HepG2 (cell line): ENCODE measurements around the gene TBCD. TPM values are rescaled to one million over a fixed set of nuclear protein-coding genes. Genes with fewer than 3 reads are reported as not detected.

Source experiments
- ATAC-seq: fragments of 200-7000 bp; cut with Tn5 transposase; 3 replicates; pipeline ENCODE4 v1.9.1; 2020; ENCODE audit warnings: mild to moderate bottlenecking, moderate library complexity
- BruUV-seq: library from RNA; stranded (reverse); fragments of 400-500 nt; replicated peaks from 2 replicates; lab custom pipeline; 2021; lab: Mats Ljungman, UMichigan
- CTCF ChIA-PET: fragments of 300-600 bp; formaldehyde crosslinking; extraction: SDS; loops from one replicate; lab custom pipeline; 2021; ENCODE audit warnings: low total read pairs, inconsistent platforms, low intra/inter-chr PET ratio; lab: Yijun Ruan, JAX
- POLR2A ChIA-PET: fragments of 350-600 bp; sonication (Branson Sonifier 250); formaldehyde crosslinking; loops from one replicate; lab custom pipeline; 2020; ENCODE audit warnings: antibody characterized with exemption, inconsistent platforms; lab: Yijun Ruan, JAX
- DNase-seq: peaks from one replicate; pipeline ENCODE4 v3.0.0-alpha.2; 2015; ENCODE audit warnings: low spot score
- FAIRE-seq: peaks from 3 replicates; lab custom pipeline; 2011; peaks lifted over from hg19 to GRCh38; lab: Jason Lieb, UNC
- H2AFZ ChIP-seq: one replicate; pipeline ENCODE4 v1.6.1; 2011; ENCODE audit warnings: low read length, inconsistent platforms
- H3K27ac ChIP-seq: fragments of 300-600 bp; 3 replicates; pipeline ENCODE4 v1.8.0; 2011; ENCODE audit warnings: mixed run types, mild to moderate bottlenecking, mixed read lengths, low read length, inconsistent platforms; ENCODE audit not compliant: insufficient read depth; ENCODE audit errors: extremely low read length
- H3K27me3 ChIP-seq, 2 experiments: fragments of 200-600 bp in 1 of 2; 2 replicates in 1 of 2; 3 replicates in 1 of 2; pipeline versions ENCODE4 v1.6.0 to v1.8.0; 2011; ENCODE audit warnings: low read length in 2 of 2, mild to moderate bottlenecking in 2 of 2, moderate library complexity in 2 of 2, inconsistent platforms in 1 of 2; ENCODE audit not compliant: insufficient read depth in 2 of 2, control insufficient read depth in 1 of 2
- H3K36me3 ChIP-seq, 2 experiments: fragments of 200-600 bp in 1 of 2; replicated peaks in 1 of 2; 2 replicates in 1 of 2; 3 replicates in 1 of 2; pipeline versions ENCODE4 v1.5.1 to v1.8.0; 2011; ENCODE audit warnings: low read length in 2 of 2, inconsistent platforms in 1 of 2; ENCODE audit not compliant: insufficient read depth in 2 of 2, control insufficient read depth in 1 of 2
- H3K4me1 ChIP-seq: 2 replicates; pipeline ENCODE4 v1.5.1; 2012; ENCODE audit warnings: low read length, inconsistent platforms; ENCODE audit not compliant: insufficient read depth
- H3K4me2 ChIP-seq: 2 replicates; pipeline ENCODE4 v1.6.0; 2011; ENCODE audit warnings: low read depth, low read length, inconsistent platforms
- H3K4me3 ChIP-seq, 3 experiments: fragments of 200-600 bp in 1 of 3; sonication (generic), shearing (Covaris generic) in 1 of 3; replicated peaks in 1 of 3; 2 replicates each; pipeline ENCODE4 v1.5.1; 2011 to 2016; ENCODE audit warnings: low read length in 3 of 3, inconsistent platforms in 2 of 3, low read depth in 2 of 3, mild to moderate bottlenecking in 2 of 3, control low read depth in 1 of 3, mixed read lengths in 1 of 3; ENCODE audit not compliant: insufficient read depth in 1 of 3
- H3K79me2 ChIP-seq: one replicate; pipeline ENCODE4 v1.6.1; 2011; ENCODE audit warnings: low read length, inconsistent platforms; ENCODE audit not compliant: insufficient read depth
- H3K9ac ChIP-seq: 2 replicates; pipeline ENCODE4 v1.6.0; 2011; ENCODE audit warnings: mild to moderate bottlenecking, low read depth, low read length, inconsistent platforms; ENCODE audit not compliant: insufficient read depth
- H3K9me3 ChIP-seq: 2 replicates; pipeline ENCODE4 v1.5.1; 2012; ENCODE audit warnings: mild to moderate bottlenecking, low read length
- H4K20me1 ChIP-seq: 2 replicates; pipeline ENCODE4 v1.6.0; 2011; ENCODE audit warnings: inconsistent platforms, mild to moderate bottlenecking, low read length, moderate library complexity; ENCODE audit not compliant: insufficient read depth
- MAFF ChIP-seq: IDR thresholded peaks from 2 replicates; pipeline ENCODE4 v1.6.1; 2011; ENCODE audit warnings: low read depth, low read length, improper control_type of control experiment
- MAFK ChIP-seq, 2 experiments: IDR thresholded peaks in 1 of 2; conservative IDR thresholded peaks in 1 of 2; 2 replicates each; pipeline ENCODE4 v1.6.1; 2011; ENCODE audit warnings: improper control_type of control experiment in 2 of 2, low read length in 2 of 2
- PAX8 ChIP-seq: sonication (generic); formaldehyde crosslinking; IDR thresholded peaks from 2 replicates; pipeline ENCODE4 v1.8.0; 2022; ENCODE audit warnings: mild to moderate bottlenecking, missing genetic modification reagents, borderline replicate concordance
- SALL2 ChIP-seq: sonication (generic); formaldehyde crosslinking; IDR thresholded peaks from 2 replicates; pipeline ENCODE4 v1.8.1; 2023; ENCODE audit warnings: mild to moderate bottlenecking, missing genetic modification reagents, inconsistent platforms
- SP4 ChIP-seq: sonication (generic); formaldehyde crosslinking; IDR thresholded peaks from 2 replicates; pipeline ENCODE4 v1.8.1; 2023; ENCODE audit warnings: mild to moderate bottlenecking, missing genetic modification reagents
- WGBS: methylation state at CpG from one replicate; pipeline ENCODE4 v1.1.6; 2017; ENCODE audit warnings: low lambda C conversion rate; 5-methylcytosine and 5-hydroxymethylcytosine counted together
- in situ Hi-C: cut with HindIII; loops from 2 replicates; pipeline ENCODE4 v1.10.0; 2017; ENCODE audit warnings: low pct_unique_long_range_greater_than_20kb; ENCODE audit not compliant: extremely low pct_ligation_motif_present
- intact Hi-C: fragments of 100-400 bp; cut with micrococcal nuclease; formaldehyde crosslinking; loops from one replicate; pipeline ENCODE4 v1.10.0; 2022; ENCODE audit not compliant: unreplicated experiment
- polyA plus RNA-seq, 8 experiments: library from polyadenylated mRNA; depleted of rRNA in 3 of 8; stranded (reverse) in 7 of 8; unstranded in 1 of 8; fragments of >200 nt; fragmentation: Illumina TruSeq in 4 of 8; extraction: Trizol in 4 of 8; gene quantifications; 2 replicates each; pipeline versions ENCODE4 v1.2.1 to v1.2.3, GENCODE V29; 2011 to 2016; ENCODE audit warnings: low read depth in 4 of 8, missing spikeins in 1 of 8, mixed read lengths in 1 of 8; ENCODE audit not compliant: insufficient read depth in 1 of 8
- total RNA-seq, 5 experiments: library from RNA; depleted of rRNA; stranded (reverse); fragments of >200 nt; fragmentation: Illumina TruSeq; extraction: Trizol; gene quantifications; 2 replicates each; pipeline ENCODE4 v1.2.3, GENCODE V29; 2016; ENCODE audit warnings: low read depth in 1 of 5
- TF ChIP-seq, protein P1 (sequence below): sonication (generic); formaldehyde crosslinking; IDR thresholded peaks from 2 replicates; pipeline ENCODE4 v1.5.0; 2020; ENCODE audit warnings: missing genetic modification reagents

TBCD gene
- total and polyA plus RNA-seq, 2 of the 13 experiments (the other 11 are each of a cell fraction or from before 2014, with no cell fraction given): 33.9 to 54.8 TPM

DNA sequence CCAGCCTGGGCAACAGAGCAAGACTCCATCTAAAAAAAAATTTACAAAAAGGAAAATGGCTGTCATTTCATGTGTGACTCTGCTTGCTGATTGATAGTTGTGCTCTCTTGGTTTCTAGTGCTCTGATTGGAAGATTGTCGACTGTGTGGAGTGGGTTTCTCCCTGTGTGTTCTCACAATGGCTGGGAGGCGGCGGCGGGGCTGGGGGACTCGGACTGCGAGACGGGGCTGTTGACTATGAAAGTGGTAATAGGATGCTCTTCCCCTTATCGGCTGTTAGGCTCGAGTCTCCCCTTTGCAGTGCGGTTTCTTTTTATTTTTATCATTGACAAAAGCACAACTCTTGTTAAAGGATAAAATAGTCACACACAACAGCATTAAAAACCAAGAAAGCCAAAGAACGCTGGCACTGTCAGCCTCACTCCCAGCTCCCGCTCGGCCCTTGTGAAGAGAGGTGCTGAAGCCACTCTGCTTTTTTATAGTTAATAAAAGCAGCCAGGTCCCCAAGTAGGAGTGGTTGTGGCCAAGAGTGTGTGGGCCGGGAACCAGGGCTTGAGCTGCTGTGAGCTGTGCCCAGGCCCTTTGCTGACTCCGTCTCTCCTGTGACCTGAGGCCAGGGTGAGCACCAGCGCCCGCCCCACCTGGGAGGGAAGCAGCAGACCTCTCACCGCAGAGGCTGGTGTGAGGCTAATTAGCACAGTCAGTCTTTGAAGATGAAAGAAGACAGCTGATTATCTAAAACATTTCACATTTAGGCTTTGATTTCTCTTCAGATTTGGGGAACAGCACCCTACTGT lies 36.5 kb downstream of the TBCD start:
- in situ Hi-C loops (no loop called here), intact Hi-C loops (no loop called here)
- no peak overlapping the region for H3K4me2 ChIP-seq
- no peak overlapping the region for H3K9ac ChIP-seq
- 97% methylated on average over 18 of the region's 18 CpGs for WGBS
- no TSS peak for BruUV-seq
- H3K4me1 ChIP-seq: no peaks in the 10 kb centered on the region
- no peak overlapping the region for H3K27ac ChIP-seq
- H4K20me1 ChIP-seq: no peaks in the 10 kb centered on the region
- ChIA-PET CTCF (no interaction called here), POLR2A (no interaction called here)
- TF ChIP-seq PAX8 (CRISPR knock-in tag): no peak
- TF ChIP-seq SP4 (CRISPR knock-in tag): no peak
- no peak for TF ChIP-seq SALL2 (CRISPR knock-in tag)
- H3K79me2 ChIP-seq: no peaks in the 10 kb centered on the region
- FAIRE-seq: no peak
- H2AFZ ChIP-seq: no peak overlapping the region
- no peaks in the 10 kb centered on the region for H3K27me3 ChIP-seq
- no peak for ATAC-seq
- H3K36me3 ChIP-seq: peaks cover 8 to 17% of the 10 kb centered on the region in 2 experiments; a peak in 4 of 5 replicates
- no peak for DNase-seq
- no peak overlapping the region for H3K4me3 ChIP-seq
- H3K9me3 ChIP-seq: no peaks in the 10 kb centered on the region

DNA sequence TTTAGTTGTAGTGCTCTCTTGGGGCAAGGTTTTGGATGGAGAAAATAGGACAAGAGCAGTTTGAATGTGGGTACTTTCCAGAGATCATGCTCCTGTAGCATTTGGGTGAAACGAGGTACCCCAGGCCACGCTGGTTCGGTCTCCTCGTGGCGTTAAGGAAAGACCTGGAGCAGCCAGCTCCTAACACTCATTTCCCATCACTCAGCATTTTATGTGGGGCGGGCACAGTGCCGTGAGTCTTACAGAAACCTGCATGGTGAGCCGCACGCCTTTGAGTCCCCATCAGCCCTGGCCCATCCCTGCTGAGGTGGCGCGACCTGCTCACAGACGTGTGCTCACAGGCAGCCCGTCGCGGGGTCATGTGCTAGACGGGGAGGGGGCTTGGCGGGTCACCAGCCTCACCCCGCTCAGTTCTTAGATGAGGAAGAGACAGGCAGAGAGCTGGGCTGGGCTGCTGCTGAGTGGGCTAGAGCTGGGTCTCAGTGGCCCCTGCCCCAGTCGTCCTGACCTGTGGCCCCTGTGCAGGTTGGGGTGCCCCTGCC lies 37.3 kb downstream of the TBCD start:
- no peaks in the 10 kb centered on the region for H3K79me2 ChIP-seq
- FAIRE-seq (no peak), ATAC-seq (no peak), DNase-seq (no peak)
- H3K27ac ChIP-seq: no peak overlapping the region
- in situ Hi-C loops (no loop called here), intact Hi-C loops (no loop called here)
- no peak overlapping the region for H2AFZ ChIP-seq
- H3K36me3 ChIP-seq: peaks cover 7 to 13% of the 10 kb centered on the region in 2 experiments; a peak in 4 of 5 replicates
- POLR2A ChIA-PET: no interaction called here
- TF ChIP-seq MAFF (peak; percentile 76), MAFK (conservative IDR thresholded peaks at IDR 0.05 in 1 of 2, IDR thresholded peaks at IDR 0.05 in 1 of 2; ENCODE audit: low read length in 2 of 2) (peak; percentile 71 to 86)
- TF ChIP-seq, protein P1, sequence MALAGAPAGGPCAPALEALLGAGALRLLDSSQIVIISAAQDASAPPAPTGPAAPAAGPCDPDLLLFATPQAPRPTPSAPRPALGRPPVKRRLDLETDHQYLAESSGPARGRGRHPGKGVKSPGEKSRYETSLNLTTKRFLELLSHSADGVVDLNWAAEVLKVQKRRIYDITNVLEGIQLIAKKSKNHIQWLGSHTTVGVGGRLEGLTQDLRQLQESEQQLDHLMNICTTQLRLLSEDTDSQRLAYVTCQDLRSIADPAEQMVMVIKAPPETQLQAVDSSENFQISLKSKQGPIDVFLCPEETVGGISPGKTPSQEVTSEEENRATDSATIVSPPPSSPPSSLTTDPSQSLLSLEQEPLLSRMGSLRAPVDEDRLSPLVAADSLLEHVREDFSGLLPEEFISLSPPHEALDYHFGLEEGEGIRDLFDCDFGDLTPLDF (CRISPR knock-in tag): no peak
- CTCF ChIA-PET: no interaction called here
- H3K9me3 ChIP-seq: no peaks in the 10 kb centered on the region
- over 99% methylated on average over 18 of the region's 19 CpGs for WGBS
- H3K27me3 ChIP-seq: no peaks in the 10 kb centered on the region
- H3K4me1 ChIP-seq: no peaks in the 10 kb centered on the region
- no TSS peak for BruUV-seq
- H4K20me1 ChIP-seq: no peaks in the 10 kb centered on the region
- no peak overlapping the region for H3K4me3 ChIP-seq
- no peak overlapping the region for H3K4me2 ChIP-seq
- no peak overlapping the region for H3K9ac ChIP-seq
